ENCODE data around the gene AVEN.

DNA sequence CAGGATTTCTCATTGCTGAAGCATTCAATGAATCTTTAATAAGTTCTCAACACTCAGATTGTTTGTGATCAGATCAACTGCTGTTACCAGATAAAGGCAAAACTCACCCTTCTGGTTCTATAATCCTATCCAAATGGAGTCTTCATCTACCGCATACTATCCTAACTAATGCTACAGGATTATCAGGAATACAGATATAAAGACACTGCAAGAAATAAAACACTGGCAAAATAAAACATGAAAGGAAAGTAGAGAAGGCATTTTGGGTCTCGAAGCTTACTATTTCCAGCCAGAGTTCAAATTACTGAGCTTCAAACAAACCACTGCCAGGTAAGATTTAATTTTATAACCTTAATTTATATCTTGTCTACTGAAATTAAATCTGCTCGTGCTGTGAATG is 70.2 kb downstream of the AVEN start:
- TF ChIP-seq CTCF (conservative IDR thresholded peaks at IDR 0.05; ENCODE audit: low read depth, low read length), result no peak
- TF ChIP-seq EZH2 (IDR thresholded peaks at IDR 0.05; ENCODE audit: borderline replicate concordance, low read depth, low read length, poor library complexity, severe bottlenecking), result no peak
